ENCODE results near the gene SEC22B. TPM values are rescaled to one million over a fixed set of nuclear protein-coding genes. Genes with fewer than 3 reads are reported as not detected.
A peak's percentile ranks its signal among the peaks of the same experiment; 100 is the strongest.
"Not testable (repeated sequence)": the region's sequence is repeated elsewhere in the genome, so short reads cannot be mapped to it uniquely, and the experiment has no call there.

The SEC22B gene
- polyA plus RNA-seq (ENCODE audit: insufficient read length) = 24.1 TPM

DNA sequence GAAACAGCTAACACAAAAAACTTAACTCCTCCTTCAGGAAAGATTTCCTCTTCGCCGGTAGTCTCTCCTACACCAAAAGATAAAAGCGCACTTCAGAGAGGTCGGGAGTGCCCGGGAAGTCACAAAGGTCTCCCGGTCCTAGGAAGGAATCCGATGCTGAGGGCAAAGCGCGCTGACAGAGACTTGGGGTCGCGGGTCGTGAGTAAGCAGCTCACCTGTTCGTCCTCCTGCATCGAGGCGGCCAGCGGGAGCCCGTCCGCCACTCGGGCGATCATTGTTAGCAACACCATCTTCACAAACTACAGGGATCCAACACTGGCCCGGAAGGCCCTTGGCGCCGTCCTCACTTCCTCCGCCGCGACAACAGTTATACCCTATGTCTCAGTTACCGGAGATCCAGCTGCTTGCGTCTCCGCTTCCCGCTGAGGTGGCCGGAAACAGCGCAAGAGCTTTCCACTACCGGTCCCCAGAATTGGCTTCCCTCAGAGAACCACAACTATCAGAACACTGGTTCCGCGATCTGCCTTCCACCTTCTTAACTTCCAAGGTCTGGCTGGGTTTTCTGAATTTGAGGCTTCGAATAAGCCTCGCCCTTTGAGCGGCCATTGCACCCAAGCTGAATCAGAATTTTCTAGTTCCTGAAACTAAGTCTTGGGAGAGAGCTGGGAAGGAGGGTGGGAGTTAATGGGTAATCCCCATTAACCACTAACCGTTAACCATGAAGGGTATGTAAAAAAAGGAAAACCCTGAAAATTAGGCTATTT, at the start of gene SEC22B:
Gene SEC22B, minus strand, starts transcription at position 429 of the 764 bp plus-strand sequence. Its CDS starts 139 bp downstream, at position 290.
- DNase-seq (ENCODE audit: low read depth) = peak; percentile 93

GRCh38 chr1:120217933-120218332, 41.6 kb upstream of the SEC22B start:
- DNase-seq (ENCODE audit: low read depth) = peak; percentile 17

DNA sequence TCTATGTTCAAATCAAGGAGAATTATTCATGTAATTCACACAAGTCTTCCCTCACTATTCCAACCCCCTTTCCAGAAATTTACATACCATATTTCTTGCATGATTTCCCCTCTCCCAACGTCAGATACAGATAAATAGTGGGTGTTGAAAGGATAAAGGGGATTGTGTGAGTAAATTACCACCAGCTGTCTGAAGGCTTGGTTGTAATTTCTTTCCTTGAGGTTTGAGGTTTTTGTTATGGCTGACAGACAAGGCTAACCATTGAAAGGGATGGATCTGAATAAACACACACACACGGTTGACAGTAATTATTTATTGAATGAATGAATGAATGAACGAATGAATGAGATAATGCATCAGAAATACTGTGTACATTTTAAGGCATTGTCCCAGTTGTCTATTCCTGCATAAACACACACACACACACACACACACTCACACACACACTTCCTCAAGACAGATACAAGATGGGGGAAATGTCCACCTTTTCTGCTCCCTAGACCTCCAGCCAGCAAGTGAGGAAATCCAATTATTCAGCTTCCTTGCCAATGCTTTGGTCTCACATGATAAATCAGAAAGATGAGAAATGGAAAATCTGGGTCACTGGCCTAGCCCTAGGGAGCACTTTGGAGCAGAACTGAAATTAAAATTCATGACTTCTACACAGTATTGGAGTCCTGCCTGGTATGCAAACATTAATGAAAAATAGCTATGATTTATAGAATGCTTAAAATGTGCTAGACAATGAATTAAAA, 41.0 kb upstream of the SEC22B start:
- DNase-seq (ENCODE audit: low read depth) = peak; percentile 19

DNA sequence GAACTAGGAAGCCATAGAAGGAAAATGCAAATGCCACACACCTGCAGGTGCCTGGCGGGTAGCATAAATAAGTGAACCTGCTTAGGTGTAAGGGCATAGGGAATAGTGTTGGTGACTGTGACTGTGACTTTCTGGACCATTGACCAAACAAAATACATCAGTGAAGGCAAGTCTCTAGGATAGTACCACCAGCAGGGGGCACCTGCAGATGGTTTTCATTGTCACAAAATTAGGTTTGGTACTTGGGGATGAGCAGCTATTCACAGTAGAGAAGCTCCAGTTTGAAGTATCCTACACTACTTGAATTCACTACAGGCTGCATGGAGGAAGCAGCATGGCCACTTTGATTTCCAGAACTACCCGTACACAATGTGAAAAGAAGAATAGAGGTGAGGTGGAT, 37.3 kb upstream of the SEC22B start:
- not testable (repeated sequence) for DNase-seq (ENCODE audit: low read depth)

GRCh38 chr1:120210754-120211153, 34.4 kb upstream of the SEC22B start:
- DNase-seq (ENCODE audit: low read depth) = not testable (repeated sequence)

GRCh38 chr1:120196863-120197775, 20.8 kb upstream of the SEC22B start:
- not testable (repeated sequence) for DNase-seq (ENCODE audit: low read depth)

DNA sequence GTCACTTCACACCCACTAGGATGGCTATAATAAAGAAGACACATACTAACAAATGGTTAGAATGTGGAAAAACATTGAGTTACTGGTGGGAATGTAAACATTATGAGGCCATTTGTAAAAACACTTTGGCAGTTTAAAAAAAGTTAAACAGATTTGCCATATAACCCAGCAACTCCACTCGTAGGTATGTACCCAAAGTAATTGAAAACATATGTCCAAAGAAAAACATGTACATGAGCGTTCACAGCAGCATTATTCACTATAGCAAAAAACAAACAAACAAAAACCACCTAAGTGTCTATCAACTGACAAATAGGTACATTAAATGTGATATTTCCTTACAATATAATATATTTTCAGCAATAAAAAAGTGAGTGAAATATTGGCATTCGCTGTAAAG, 12.3 kb upstream of the SEC22B start:
- not testable (repeated sequence) for DNase-seq (ENCODE audit: low read depth)

DNA sequence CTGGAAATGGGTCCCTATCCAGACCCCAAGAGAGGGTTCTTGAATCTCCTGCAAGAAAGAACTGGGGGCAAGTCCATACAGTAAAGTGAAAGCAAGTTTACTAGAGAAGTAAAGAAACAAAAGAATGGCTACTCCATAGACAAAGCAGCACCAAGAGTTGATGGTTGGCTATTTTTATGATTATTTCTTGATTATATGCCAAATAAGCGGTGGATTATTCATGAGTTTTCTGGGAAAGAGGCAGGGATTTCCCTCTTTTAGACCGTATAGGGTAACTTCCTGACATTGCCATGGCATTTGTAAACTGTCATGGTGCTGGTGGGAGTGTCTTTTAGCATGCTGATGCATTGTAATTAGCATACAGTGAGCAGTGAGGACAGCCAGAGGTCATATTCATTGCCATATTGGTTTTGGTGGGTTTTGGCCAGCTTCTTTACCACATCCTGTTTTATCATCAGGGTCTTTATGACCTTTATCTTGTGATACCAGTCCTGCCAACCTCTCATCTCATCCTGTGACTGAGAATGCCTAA, 5.9 kb upstream of the SEC22B start:
- not testable (repeated sequence) for DNase-seq (ENCODE audit: low read depth)

DNA sequence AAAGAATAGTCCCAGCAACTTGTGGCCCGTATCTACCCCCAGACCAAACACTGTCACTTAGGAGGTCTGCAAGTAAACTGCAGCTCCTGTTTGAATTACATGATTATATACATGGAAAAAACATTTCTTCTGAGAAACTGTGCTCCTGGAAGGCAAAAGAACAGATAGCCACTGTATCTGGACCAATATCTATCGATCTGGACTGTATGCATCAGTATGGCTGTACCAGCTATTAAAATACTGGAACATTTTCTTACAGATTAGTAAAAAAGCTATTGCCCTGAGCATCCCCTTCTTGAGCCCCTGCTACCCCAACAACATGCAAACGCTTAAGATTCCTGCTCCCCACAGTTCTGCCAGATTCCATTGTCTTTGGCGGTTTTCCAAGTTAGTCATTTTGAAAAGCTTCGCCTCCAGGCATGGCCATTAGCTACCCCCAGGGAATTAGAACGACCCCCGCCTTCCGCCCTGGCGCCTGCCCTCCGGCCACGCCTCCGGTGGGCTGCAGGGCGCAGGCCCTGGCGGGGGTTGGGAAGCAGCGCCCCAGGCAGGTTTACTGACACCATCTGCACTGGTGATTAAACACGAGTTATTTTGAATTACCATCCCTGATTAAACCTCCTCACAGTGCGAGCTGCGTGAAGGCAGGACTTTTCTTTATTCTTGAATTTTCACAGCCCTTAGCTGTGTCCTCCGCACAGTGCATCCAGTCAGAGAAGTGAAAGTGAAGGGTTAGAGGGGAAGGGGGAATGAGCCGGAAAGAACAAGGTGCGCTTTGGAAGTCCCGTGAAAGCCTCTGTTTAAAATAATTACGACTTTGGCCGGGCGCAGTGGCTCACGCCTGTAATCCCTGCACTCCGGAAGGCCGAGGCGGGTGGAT, 3.7 kb upstream of the SEC22B start:
- DNase-seq (ENCODE audit: low read depth) = not testable (repeated sequence)

- no peak for DNase-seq (ENCODE audit: low read depth)
Measured at GRCh38 chr1:120178799-120179756, 2.8 kb upstream of the SEC22B start.

GRCh38 chr1:120178058-120178457, 1.7 kb upstream of the SEC22B start:
- DNase-seq (ENCODE audit: low read depth) = not testable (repeated sequence)

DNA sequence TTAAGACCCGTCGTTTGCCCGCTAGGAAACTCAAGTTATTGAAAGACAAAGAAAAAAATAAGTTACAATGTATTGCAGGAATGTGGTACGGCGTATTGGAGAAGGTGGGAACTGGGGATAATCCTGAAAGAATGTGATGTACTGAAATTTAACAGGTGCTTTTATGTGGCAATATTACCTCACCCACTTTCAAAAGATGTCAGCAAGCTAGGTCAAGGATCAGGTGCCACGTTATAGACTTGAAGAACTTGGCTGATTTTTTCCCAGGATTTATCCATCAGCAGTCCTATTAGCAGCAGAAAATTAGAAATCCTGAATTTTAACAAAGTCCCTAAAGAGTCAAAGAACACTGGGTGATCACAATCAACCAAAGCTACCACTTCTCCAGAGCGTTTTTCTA, 632 bp downstream of the SEC22B start:
- DNase-seq (ENCODE audit: low read depth) = not testable (repeated sequence)

DNA sequence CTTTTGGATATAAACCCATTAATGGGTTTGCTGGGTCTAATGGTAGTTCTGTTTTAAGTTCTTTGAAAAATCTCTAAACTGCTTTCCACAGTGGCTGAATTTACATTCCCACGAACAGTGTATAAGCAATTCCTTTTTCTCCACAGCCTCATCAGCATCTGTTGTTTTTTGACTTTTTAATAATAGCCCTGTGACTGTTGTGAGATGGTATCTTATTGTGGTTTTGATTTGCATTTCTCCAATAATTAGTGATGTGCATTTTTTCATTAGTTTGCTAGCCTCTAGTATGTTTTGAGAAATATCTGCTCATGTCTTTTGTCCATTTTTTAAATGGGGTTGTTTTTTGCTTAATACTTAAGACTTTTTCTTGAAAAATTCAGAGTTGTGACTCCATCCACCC, 11.6 kb downstream of the SEC22B start:
- DNase-seq (ENCODE audit: low read depth) = not testable (repeated sequence)

- DNase-seq (ENCODE audit: low read depth) = not testable (repeated sequence)
Measured at GRCh38 chr1:120162015-120162414, 14.3 kb downstream of the SEC22B start.

GRCh38 chr1:120158495-120158894, 17.8 kb downstream of the SEC22B start:
- DNase-seq (ENCODE audit: low read depth) = not testable (repeated sequence)

GRCh38 chr1:120158086-120158485, 18.2 kb downstream of the SEC22B start:
- DNase-seq (ENCODE audit: low read depth) = not testable (repeated sequence)

- not testable (repeated sequence) for DNase-seq (ENCODE audit: low read depth)
Measured at GRCh38 chr1:120150138-120150822, 26.0 kb downstream of the SEC22B start.

DNA sequence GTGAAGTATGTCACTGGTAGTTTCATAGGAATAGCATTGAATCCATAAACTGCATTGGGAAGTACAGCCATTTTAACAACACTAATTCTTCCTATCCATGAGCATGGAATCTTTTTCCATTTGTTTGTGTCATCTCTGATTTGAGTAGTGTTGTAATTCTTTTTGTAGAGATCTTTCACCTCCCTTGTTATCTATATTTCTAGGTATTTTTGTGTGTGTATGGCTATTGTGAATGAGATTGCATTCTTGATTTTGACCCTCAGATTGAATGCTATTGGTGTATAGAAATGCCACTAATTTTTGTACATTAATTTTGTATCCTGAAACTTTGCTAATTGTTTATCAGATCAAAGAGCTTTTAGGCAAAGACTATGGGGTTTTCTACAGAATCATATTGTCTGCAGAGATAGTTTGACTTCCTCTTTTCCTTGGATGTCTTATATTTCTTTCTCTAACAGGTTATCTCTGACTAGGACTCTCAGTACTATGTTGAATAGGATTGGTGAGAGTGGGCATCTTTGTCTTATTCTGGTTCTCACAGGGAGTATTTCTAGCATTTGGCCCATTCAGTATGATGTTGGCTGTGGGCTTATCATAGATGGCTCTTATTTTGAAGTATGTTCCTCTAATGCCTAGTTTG, 26.8 kb downstream of the SEC22B start:
- DNase-seq (ENCODE audit: low read depth) = not testable (repeated sequence)

Measured in forelimb muscle (tissue), 1 donor.